ENCODE measurements around the gene PKP4.

DNA sequence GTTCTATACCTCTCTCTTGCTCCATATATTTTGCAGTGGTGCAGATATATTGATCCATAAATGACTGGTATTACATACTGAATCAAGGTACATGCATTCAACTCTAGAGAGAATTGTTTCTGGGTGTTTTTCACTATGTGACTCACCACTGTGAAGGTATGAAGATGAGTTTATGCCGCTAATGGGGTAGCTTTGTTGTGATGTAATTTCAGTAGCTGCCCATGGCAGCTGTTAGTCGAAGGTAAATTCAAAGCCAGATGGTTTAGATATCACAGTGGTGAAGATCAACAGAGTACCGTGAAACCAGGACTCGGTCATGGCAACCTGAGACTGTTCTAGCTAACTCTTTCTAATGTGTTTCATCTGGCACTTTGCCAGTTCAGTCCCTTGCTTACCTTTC lies 50.4 kb downstream of the PKP4 start:
- TF ChIP-seq FOXP2 (optimal IDR thresholded peaks at IDR 0.05; ENCODE audit: borderline replicate concordance, extremely low read depth, extremely low read length, insufficient read depth): no peak
- TF ChIP-seq POLR2AphosphoS5 (IDR thresholded peaks at IDR 0.05; ENCODE audit: low read depth, low read length): no peak
